ENCODE results near the gene PTCD2.

DNA sequence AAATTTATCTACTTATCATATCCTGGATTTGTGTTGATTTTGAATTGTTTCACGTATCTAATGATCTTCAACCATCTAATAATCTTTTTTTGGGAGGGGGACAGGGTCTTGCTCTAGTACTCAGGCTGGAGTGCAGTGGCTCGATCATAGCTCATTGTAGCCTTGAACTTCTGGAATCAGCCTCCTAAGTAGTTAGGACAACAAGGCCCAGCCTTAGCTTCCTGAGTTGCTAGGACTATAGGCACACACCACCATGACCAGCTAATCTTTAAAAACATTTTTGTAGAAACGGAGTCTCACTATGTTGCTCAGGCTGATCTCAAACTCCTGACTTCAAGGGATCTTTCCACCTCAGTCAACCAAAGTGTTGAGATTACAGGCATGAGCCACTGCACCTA lies 34.8 kb upstream of the PTCD2 start:
- TF ChIP-seq CTCF (IDR thresholded peaks at IDR 0.05; ENCODE audit: extremely low read depth in 1 of 2, insufficient read depth in 1 of 2, low read depth in 1 of 2, low read length in 2 of 2): no peak
- TF ChIP-seq EZH2 (IDR thresholded peaks at IDR 0.05; ENCODE audit: borderline replicate concordance, low read depth, low read length, severe bottlenecking): no peak
- TF ChIP-seq POLR2A (IDR thresholded peaks at IDR 0.05; ENCODE audit: low read depth, low read length): no peak
- no peak for TF ChIP-seq POLR2AphosphoS5 (IDR thresholded peaks at IDR 0.05; ENCODE audit: insufficient read depth, low read depth, low read length)
- TF ChIP-seq, protein P1, sequence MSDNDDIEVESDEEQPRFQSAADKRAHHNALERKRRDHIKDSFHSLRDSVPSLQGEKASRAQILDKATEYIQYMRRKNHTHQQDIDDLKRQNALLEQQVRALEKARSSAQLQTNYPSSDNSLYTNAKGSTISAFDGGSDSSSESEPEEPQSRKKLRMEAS (IDR thresholded peaks at IDR 0.05; ENCODE audit: insufficient read depth, insufficient read length): no peak
- no peak for TF ChIP-seq JUN (IDR thresholded peaks at IDR 0.05; ENCODE audit: borderline replicate concordance, insufficient read depth, insufficient read length, low read depth)
- no peak for TF ChIP-seq MYC (IDR thresholded peaks at IDR 0.05; ENCODE audit: low read depth, low read length)
